ENCODE measurements around the gene NUP93. TPM values are rescaled to one million over a fixed set of nuclear protein-coding genes. Genes with fewer than 3 reads are reported as not detected.

The NUP93 gene
- total RNA-seq, 1 experiment from 2014 or later, result 74.7 TPM

DNA sequence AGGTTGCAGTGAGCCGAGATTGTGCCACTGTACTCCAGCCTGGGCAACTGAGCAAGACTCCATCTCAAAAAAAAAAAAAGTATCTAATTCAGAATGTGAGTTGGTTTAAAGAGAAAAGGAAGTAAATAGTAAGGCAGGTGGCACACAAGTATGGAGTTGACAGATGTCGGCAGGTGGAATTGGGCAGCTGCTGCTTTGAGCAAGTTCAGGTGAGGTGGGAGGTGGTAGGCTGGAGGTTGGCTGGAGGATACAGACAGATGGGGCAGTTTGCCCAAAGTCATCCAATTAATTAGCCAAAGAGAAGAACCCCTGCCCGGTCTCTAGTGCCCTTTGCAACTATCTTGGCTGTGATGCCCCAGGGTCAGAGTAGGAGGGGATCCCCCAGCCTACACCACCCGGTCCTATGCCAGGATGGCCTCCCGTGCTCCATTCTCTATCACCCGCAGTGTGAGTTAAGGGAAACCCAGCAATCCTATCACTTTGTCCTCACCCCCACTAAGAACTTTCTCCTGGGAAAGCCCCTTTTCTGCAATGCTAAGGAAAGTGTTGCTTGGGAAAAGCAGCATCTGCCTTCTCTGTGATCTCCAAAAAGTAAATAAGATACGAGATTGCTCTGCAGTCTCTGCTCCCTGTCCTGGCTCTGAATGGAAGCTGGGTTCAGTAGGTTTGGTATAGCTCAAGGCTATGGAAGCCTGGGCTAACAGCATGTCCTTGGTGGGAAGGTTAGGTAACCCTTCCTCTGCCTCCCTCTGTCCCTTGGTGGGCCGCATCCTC lies 167.3 kb downstream of the NUP93 start:
- H3K9me3 ChIP-seq (ENCODE audit: insufficient read depth, low read depth), result no peaks in the 10 kb centered on the region
- DNase-seq, result no peak
- ChIA-PET CTCF (no interaction called here), POLR2A (ENCODE audit: unreplicated experiment) (interaction anchor here (0.7 kb wide), 1 partner anchor 638 kb away, joined by 5 read pairs; no protein-coding TSS in a partner anchor)
- H4K20me1 ChIP-seq (ENCODE audit: insufficient read depth), result no peaks in the 10 kb centered on the region
- intact Hi-C loops (cut with micrococcal nuclease; ENCODE audit: unreplicated experiment), result no loop called here
- H3K4me3 ChIP-seq, result no peak overlapping the region
- no peak overlapping the region for H2AFZ ChIP-seq
- TF ChIP-seq, protein P1, sequence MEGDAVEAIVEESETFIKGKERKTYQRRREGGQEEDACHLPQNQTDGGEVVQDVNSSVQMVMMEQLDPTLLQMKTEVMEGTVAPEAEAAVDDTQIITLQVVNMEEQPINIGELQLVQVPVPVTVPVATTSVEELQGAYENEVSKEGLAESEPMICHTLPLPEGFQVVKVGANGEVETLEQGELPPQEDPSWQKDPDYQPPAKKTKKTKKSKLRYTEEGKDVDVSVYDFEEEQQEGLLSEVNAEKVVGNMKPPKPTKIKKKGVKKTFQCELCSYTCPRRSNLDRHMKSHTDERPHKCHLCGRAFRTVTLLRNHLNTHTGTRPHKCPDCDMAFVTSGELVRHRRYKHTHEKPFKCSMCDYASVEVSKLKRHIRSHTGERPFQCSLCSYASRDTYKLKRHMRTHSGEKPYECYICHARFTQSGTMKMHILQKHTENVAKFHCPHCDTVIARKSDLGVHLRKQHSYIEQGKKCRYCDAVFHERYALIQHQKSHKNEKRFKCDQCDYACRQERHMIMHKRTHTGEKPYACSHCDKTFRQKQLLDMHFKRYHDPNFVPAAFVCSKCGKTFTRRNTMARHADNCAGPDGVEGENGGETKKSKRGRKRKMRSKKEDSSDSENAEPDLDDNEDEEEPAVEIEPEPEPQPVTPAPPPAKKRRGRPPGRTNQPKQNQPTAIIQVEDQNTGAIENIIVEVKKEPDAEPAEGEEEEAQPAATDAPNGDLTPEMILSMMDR (conservative IDR thresholded peaks at IDR 0.05), result no peak
- TF ChIP-seq EZH2 (IDR thresholded peaks at IDR 0.05; ENCODE audit: low read depth), result no peak
- H3K9me2 ChIP-seq (ENCODE audit: insufficient read depth), result no peaks in the 10 kb centered on the region
- peaks cover 5% of the 10 kb centered on the region for H3K4me1 ChIP-seq (replicated peaks; ENCODE audit: insufficient read depth)
- no peaks in the 10 kb centered on the region for H3K36me3 ChIP-seq (ENCODE audit: low read depth)
- no peak overlapping the region for H3K4me2 ChIP-seq
- H3F3A ChIP-seq (ENCODE audit: insufficient read depth, low read depth), result peaks cover 8% of the 10 kb centered on the region; the same call in 1 of the 2 replicates
- BruUV-seq (replicated peaks), result no TSS peak
- peaks cover 8% of the 10 kb centered on the region; the same call in 1 of the 2 replicates for H3K27me3 ChIP-seq (ENCODE audit: insufficient read depth, low read depth)
- no peak overlapping the region for H3K27ac ChIP-seq
- no peaks in the 10 kb centered on the region for H3K79me2 ChIP-seq (ENCODE audit: low read depth)

DNA sequence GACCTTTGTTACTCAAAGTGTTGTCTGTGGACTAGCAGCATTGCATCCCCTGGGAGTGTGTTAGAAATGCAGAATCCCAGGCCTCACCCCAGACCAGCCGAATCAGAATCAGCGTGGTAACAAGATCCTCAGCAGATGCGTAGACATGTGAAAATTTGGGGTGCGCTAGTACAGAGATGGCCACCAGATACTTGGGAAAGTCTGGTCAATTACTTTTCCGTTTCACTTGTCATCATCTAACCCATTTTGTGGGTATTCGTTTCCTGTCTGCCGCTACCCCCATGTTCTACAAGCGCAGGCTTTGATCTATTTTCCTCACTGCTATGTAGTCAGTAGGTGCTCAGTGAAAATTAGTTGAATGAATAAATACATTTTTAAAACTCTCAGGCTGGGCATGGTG lies 168.9 kb downstream of the NUP93 start:
- Histone ChIP-seq H3K9me3 (ENCODE audit: insufficient read depth, low read depth) (no peaks in the 10 kb centered on the region), H3K9me2 (ENCODE audit: insufficient read depth) (no peaks in the 10 kb centered on the region), H3K79me2 (ENCODE audit: low read depth) (no peaks in the 10 kb centered on the region), H3K27me3 (ENCODE audit: insufficient read depth, low read depth) (peaks cover 8% of the 10 kb centered on the region; the same call in 1 of the 2 replicates), H3K27ac (no peak overlapping the region), H3K4me2 (no peak overlapping the region), H3K4me1 (replicated peaks; ENCODE audit: insufficient read depth) (peaks cover 5% of the 10 kb centered on the region), H3K4me3 (no peak overlapping the region), H3F3A (ENCODE audit: insufficient read depth, low read depth) (peaks cover 8% of the 10 kb centered on the region; the same call in 1 of the 2 replicates), H4K20me1 (ENCODE audit: insufficient read depth) (no peaks in the 10 kb centered on the region), H3K36me3 (ENCODE audit: low read depth) (no peaks in the 10 kb centered on the region), H2AFZ (no peak overlapping the region)
- intact Hi-C loops (cut with micrococcal nuclease; ENCODE audit: unreplicated experiment), result no loop called here
- no peak for DNase-seq
- ChIA-PET POLR2A (ENCODE audit: unreplicated experiment) (no interaction called here), CTCF (no interaction called here)
- no peak for TF ChIP-seq EZH2 (IDR thresholded peaks at IDR 0.05; ENCODE audit: low read depth)
- TF ChIP-seq, protein P1 (conservative IDR thresholded peaks at IDR 0.05), result no peak
- no TSS peak for BruUV-seq (replicated peaks)

Small RNA genes within 50 kb of the gene (microRNA-seq; reads per million reads assigned to microRNA genes)
- gene MIR138-2 (ENCODE audit: borderline number of aligned reads, borderline replicate concordance), result 736 reads per million, percentile 73 among the genes with 10 or more reads in this experiment

Other genes with a start within 250 kb of the NUP93 start
- 56.3 and 77.8 TPM in 2 replicates for gene BBS2, start 210.1 kb upstream of the NUP93 start, total RNA-seq (2021)
- gene MT4, start 165.1 kb upstream of the NUP93 start, total RNA-seq (2021), result not detected in 2 replicates
- gene MT3, start 140.6 kb upstream of the NUP93 start, total RNA-seq (2021), result not detected in 2 replicates
- gene MT2A, start 121.5 kb upstream of the NUP93 start, total RNA-seq (2021), result 203 and 353 TPM in 2 replicates
- 22.0 and 22.2 TPM in 2 replicates for gene MT1E, start 104.3 kb upstream of the NUP93 start, total RNA-seq (2021)
- gene MT1M, start 97.5 kb upstream of the NUP93 start, total RNA-seq (2021), result not detected in 2 replicates
- 16.9 and 23.5 TPM in 2 replicates for gene MT1A, start 91.5 kb upstream of the NUP93 start, total RNA-seq (2021)
- not detected in 2 replicates for gene MT1B, start 78.2 kb upstream of the NUP93 start, total RNA-seq (2021)
- gene MT1F, start 72.2 kb upstream of the NUP93 start, total RNA-seq (2021), result 4.0 and 10.3 TPM in 2 replicates
- not detected in 2 replicates for gene MT1G, start 62.1 kb upstream of the NUP93 start, total RNA-seq (2021)
- not detected in 2 replicates for gene MT1H, start 60.3 kb upstream of the NUP93 start, total RNA-seq (2021)
- gene MT1X, start 47.7 kb upstream of the NUP93 start, total RNA-seq (2021), result 18.9 and 41.2 TPM in 2 replicates
- gene SLC12A3, start 135.1 kb downstream of the NUP93 start, total RNA-seq (2021), result 0.26 and 0.70 TPM in 2 replicates
- gene HERPUD1, start 202.0 kb downstream of the NUP93 start, total RNA-seq (2021), result 23.5 and 35.3 TPM in 2 replicates
- not detected in 2 replicates for gene CETP, start 231.8 kb downstream of the NUP93 start, total RNA-seq (2021)